Neural crest cell (in vitro differentiated cells): ENCODE measurements around the gene PRKG1. TPM values are rescaled to one million over a fixed set of nuclear protein-coding genes. Genes with fewer than 3 reads are reported as not detected.

Experiments used
- DNase-seq: peaks from one replicate; pipeline ENCODE4 v3.0.0; 2021; ENCODE audit warnings: low read depth, mixed read lengths, low spot score
- H3K27ac Mint-ChIP-seq: one replicate; pipeline ENCODE4 v1.8.0; 2021; ENCODE audit warnings: mild to moderate bottlenecking, mixed read lengths; ENCODE audit not compliant: unreplicated experiment
- H3K27me3 Mint-ChIP-seq: 2 replicates; pipeline ENCODE4 v1.8.0; 2021; ENCODE audit warnings: low read depth, mild to moderate bottlenecking, mixed read lengths
- H3K36me3 Mint-ChIP-seq: 2 replicates; pipeline ENCODE4 v1.8.0; 2021; ENCODE audit warnings: low read depth, mild to moderate bottlenecking, mixed read lengths
- H3K4me1 Mint-ChIP-seq: 2 replicates; pipeline ENCODE4 v1.8.0; 2021; ENCODE audit warnings: mixed read lengths
- H3K4me3 Mint-ChIP-seq: one replicate; pipeline ENCODE4 v1.8.0; 2021; ENCODE audit warnings: mild to moderate bottlenecking, mixed read lengths
- H3K9me3 Mint-ChIP-seq: 2 replicates; pipeline ENCODE4 v1.8.0; 2021; ENCODE audit warnings: mixed read lengths
- total RNA-seq: library from RNA; stranded (reverse); gene quantifications from 2 replicates; pipeline ENCODE4 v1.2.1, GENCODE V29; 2021
- TF ChIP-seq, protein P1 (sequence below): fragments of 200-600 bp; sonication (generic); conservative IDR thresholded peaks from 2 replicates; pipeline ENCODE4 v1.5.0; 2021; ENCODE audit warnings: antibody characterized with exemption, mild to moderate bottlenecking

The PRKG1 gene
- total RNA-seq, 1 donor from 2014 or later: 4.4 TPM

GRCh38 chr10:51590818-51591217, 516.5 kb downstream of the PRKG1 start:
- H3K36me3 Mint-ChIP-seq: no peaks in the 10 kb centered on the region
- no peak for DNase-seq
- TF ChIP-seq, protein P1, sequence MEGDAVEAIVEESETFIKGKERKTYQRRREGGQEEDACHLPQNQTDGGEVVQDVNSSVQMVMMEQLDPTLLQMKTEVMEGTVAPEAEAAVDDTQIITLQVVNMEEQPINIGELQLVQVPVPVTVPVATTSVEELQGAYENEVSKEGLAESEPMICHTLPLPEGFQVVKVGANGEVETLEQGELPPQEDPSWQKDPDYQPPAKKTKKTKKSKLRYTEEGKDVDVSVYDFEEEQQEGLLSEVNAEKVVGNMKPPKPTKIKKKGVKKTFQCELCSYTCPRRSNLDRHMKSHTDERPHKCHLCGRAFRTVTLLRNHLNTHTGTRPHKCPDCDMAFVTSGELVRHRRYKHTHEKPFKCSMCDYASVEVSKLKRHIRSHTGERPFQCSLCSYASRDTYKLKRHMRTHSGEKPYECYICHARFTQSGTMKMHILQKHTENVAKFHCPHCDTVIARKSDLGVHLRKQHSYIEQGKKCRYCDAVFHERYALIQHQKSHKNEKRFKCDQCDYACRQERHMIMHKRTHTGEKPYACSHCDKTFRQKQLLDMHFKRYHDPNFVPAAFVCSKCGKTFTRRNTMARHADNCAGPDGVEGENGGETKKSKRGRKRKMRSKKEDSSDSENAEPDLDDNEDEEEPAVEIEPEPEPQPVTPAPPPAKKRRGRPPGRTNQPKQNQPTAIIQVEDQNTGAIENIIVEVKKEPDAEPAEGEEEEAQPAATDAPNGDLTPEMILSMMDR: no peak
- H3K27ac Mint-ChIP-seq: no peak overlapping the region
- H3K4me3 Mint-ChIP-seq: no peak overlapping the region
- no peaks in the 10 kb centered on the region for H3K9me3 Mint-ChIP-seq
- H3K27me3 Mint-ChIP-seq: no peaks in the 10 kb centered on the region
- peaks cover 17% of the 10 kb centered on the region for H3K4me1 Mint-ChIP-seq

GRCh38 chr10:51596695-51597094, 522.4 kb downstream of the PRKG1 start:
- H3K27ac Mint-ChIP-seq: no peak overlapping the region
- H3K27me3 Mint-ChIP-seq: no peaks in the 10 kb centered on the region
- no peak overlapping the region for H3K4me3 Mint-ChIP-seq
- TF ChIP-seq, protein P1: no peak
- no peak for DNase-seq
- no peaks in the 10 kb centered on the region for H3K9me3 Mint-ChIP-seq
- peaks cover 15% of the 10 kb centered on the region for H3K4me1 Mint-ChIP-seq
- H3K36me3 Mint-ChIP-seq: no peaks in the 10 kb centered on the region

DNA sequence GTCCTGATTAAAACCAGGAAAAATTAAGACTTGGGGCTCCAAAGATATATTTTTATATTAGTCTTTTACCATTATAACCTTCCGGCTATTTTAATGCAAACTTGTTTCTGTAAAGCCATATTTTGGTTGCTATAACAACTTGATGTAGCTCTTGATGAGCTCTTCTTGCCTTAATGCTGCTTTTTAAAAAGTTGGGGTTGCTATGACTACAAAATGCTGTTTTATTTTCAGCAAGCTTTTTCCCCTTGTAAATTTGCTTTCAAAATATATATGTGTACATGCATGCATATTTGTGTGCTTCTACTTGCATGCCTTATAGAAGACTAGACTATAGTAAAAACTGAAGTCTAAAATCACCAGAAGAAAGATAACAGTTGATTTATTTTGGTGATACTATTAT, 525.4 kb downstream of the PRKG1 start:
- TF ChIP-seq, protein P1: no peak
- H3K27me3 Mint-ChIP-seq: no peaks in the 10 kb centered on the region
- H3K4me1 Mint-ChIP-seq: peaks cover 8% of the 10 kb centered on the region
- no peaks in the 10 kb centered on the region for H3K9me3 Mint-ChIP-seq
- no peak overlapping the region for H3K27ac Mint-ChIP-seq
- H3K4me3 Mint-ChIP-seq: no peak overlapping the region
- DNase-seq: no peak
- no peaks in the 10 kb centered on the region for H3K36me3 Mint-ChIP-seq

DNA sequence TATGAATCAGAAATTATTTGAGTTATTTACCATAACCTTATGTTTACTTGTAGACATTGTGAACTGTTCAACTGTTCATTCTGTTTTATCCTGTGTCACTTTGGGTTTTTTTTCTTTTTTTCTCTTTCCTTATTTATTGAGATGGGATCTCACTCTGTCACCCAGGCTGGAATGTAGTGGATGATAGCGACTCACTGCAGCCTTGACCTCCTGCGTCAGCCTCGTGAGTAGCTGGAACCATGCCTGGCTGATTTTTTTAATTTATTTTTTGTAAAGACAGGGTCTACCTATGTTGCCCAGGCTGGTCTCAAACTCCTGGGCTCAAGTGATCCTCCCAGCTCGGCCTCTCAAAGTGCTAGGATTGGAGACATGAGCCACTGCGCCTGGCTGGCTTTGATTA, 528.0 kb downstream of the PRKG1 start:
- Mint-ChIP-seq H3K4me3 (no peak overlapping the region), H3K27ac (no peak overlapping the region), H3K4me1 (peaks cover 5% of the 10 kb centered on the region), H3K36me3 (no peaks in the 10 kb centered on the region), H3K27me3 (no peaks in the 10 kb centered on the region), H3K9me3 (no peaks in the 10 kb centered on the region)
- DNase-seq: no peak
- TF ChIP-seq, protein P1: no peak

GRCh38 chr10:51604579-51604978, 530.3 kb downstream of the PRKG1 start:
- H3K9me3 Mint-ChIP-seq: no peaks in the 10 kb centered on the region
- DNase-seq: no peak
- no peaks in the 10 kb centered on the region for H3K27me3 Mint-ChIP-seq
- H3K4me1 Mint-ChIP-seq: peaks cover 4% of the 10 kb centered on the region
- H3K4me3 Mint-ChIP-seq: no peak overlapping the region
- TF ChIP-seq, protein P1: no peak
- H3K36me3 Mint-ChIP-seq: no peaks in the 10 kb centered on the region
- no peak overlapping the region for H3K27ac Mint-ChIP-seq
